DMS53 treated with DMSO at 0.1 percent for 48 hours (cell line): Measurements from ENCODE around the gene RNU1-3.
"Not testable (repeated sequence)": the region's sequence is repeated elsewhere in the genome, so short reads cannot be mapped to it uniquely, and the experiment has no call there.

Experiments used
- DNase-seq: peaks from one replicate; lab custom pipeline; 2025; ENCODE audit not compliant: unreplicated experiment; lab: John Stamatoyannopoulos, UW

RNU1-3 gene

GRCh38 chr1:16621681-16622315 lies 45.0 kb downstream of the RNU1-3 start:
- DNase-seq: not testable (repeated sequence)

GRCh38 chr1:16621300-16621658 lies 45.5 kb downstream of the RNU1-3 start:
- DNase-seq: no peak

GRCh38 chr1:16619803-16620501 lies 46.8 kb downstream of the RNU1-3 start:
- not testable (repeated sequence) for DNase-seq

GRCh38 chr1:16618719-16619118 lies 48.0 kb downstream of the RNU1-3 start:
- no peak for DNase-seq

- no peak for DNase-seq
Observed at GRCh38 chr1:16617778-16618580, 48.8 kb downstream of the RNU1-3 start.

GRCh38 chr1:16617114-16617631 lies 49.6 kb downstream of the RNU1-3 start:
- DNase-seq: no peak
